ENCODE results near the gene SLC5A11. TPM values are rescaled to one million over a fixed set of nuclear protein-coding genes. Genes with fewer than 3 reads are reported as not detected.

SLC5A11 gene
- total RNA-seq, 1 experiment from 2014 or later = 0.22 TPM

DNA sequence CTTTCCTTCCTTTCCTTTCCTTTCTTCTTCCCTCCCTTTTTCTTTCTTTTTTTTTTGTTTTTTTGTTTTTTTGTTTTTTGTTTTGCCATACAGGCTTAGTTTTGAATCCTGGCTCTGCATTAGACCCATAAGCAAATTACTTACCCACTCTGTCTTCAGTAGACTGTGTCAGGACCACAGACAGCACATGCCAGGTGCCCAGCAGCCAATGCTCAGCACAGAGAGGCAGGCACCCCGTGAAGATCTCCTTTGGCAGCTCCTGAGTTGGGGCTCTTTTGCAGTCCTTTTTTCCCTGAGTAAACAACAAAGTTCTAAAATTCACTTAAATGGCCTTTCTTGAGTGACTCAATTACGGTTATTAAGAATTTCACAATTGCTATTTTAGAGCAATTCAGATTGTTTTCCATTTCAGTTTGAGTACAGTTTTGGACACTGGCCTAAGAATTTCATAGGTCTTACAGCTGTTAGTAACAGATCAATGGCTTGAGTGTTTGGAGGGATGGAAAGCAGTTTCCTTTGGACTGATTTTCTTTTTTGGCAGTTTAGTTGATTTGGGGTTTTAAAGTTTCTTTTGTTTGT lies 26.2 kb upstream of the SLC5A11 start:
- Mint-ChIP-seq H3K4me1 (no peaks in the 10 kb centered on the region), H3K9me3 (no peaks in the 10 kb centered on the region), H3K4me3 (no peak overlapping the region), H3K27ac (peak overlapping the region in 2 of 3 experiments; percentile 59 to 92; a peak in 4 of 7 replicates), H3K36me3 (ENCODE audit: insufficient read depth in 1 of 3, low read depth in 3 of 3) (peaks cover 54 to 95% (median 94%) of the 10 kb centered on the region in 3 experiments; a peak in 6 of 7 replicates), H3K27me3 (ENCODE audit: low read depth) (no peaks in the 10 kb centered on the region; the same call in 1 of the 2 replicates)
- H2BK5ac ChIP-seq (ENCODE audit: insufficient read length, low read length) = no peak overlapping the region
- H3K23me2 ChIP-seq (ENCODE audit: insufficient read length, low read depth, low read length, poor library complexity, severe bottlenecking) = no peaks in the 10 kb centered on the region
- no peak overlapping the region for H2BK12ac ChIP-seq (ENCODE audit: insufficient read length, low read depth, low read length)
- no peak overlapping the region for H3K23ac ChIP-seq (ENCODE audit: insufficient read length, low read depth, low read length)
- no peak overlapping the region for H2BK120ac ChIP-seq (ENCODE audit: low read depth, low read length, poor library complexity, severe bottlenecking)
- H2AK5ac ChIP-seq (ENCODE audit: insufficient read length, low read length) = no peak overlapping the region
- H2AFZ ChIP-seq (ENCODE audit: low read length) = no peak overlapping the region
- H4K20me1 ChIP-seq (ENCODE audit: control insufficient read depth, insufficient read depth, insufficient read length) = peaks cover 2% of the 10 kb centered on the region
- no peak overlapping the region for H4K91ac ChIP-seq (ENCODE audit: insufficient read length, low read depth, low read length)
- H3T11ph ChIP-seq (ENCODE audit: low read length) = no peak overlapping the region
- H4K5ac ChIP-seq (ENCODE audit: insufficient read length, low read depth, low read length) = no peak overlapping the region
- H3K27ac ChIP-seq (ENCODE audit: insufficient read length, low read depth, low read length) = no peak overlapping the region
- H3K27me3 ChIP-seq (ENCODE audit: insufficient read depth, low read length) = no peaks in the 10 kb centered on the region
- H3K4ac ChIP-seq (ENCODE audit: low read depth, low read length) = no peak overlapping the region
- H3K9ac ChIP-seq (ENCODE audit: extremely low read depth, insufficient read length, low read length) = no peak overlapping the region
- no peak overlapping the region for H3K4me2 ChIP-seq (ENCODE audit: insufficient read depth, insufficient read length, low read length)
- H3K18ac ChIP-seq (ENCODE audit: insufficient read length, low read depth, low read length) = no peak overlapping the region
- H4K8ac ChIP-seq (replicated peaks; ENCODE audit: insufficient read length, low read depth, low read length) = no peak overlapping the region
- H3K14ac ChIP-seq (ENCODE audit: insufficient read depth, low read length) = no peak overlapping the region
- no peaks in the 10 kb centered on the region for H3K79me2 ChIP-seq (ENCODE audit: insufficient read depth, low read length)
- WGBS (ENCODE audit: extremely low coverage, insufficient read length, low lambda C conversion rate) = no CpG with 5 or more reads among the region's 2 CpGs
- H2BK15ac ChIP-seq (ENCODE audit: low read depth, low read length) = no peak overlapping the region
- no peak overlapping the region for H3K56ac ChIP-seq (ENCODE audit: insufficient read length, low read depth, low read length)
- no peaks in the 10 kb centered on the region for H3K9me3 ChIP-seq (ENCODE audit: control insufficient read depth, low read depth, low read length)
- TF ChIP-seq, protein P1, sequence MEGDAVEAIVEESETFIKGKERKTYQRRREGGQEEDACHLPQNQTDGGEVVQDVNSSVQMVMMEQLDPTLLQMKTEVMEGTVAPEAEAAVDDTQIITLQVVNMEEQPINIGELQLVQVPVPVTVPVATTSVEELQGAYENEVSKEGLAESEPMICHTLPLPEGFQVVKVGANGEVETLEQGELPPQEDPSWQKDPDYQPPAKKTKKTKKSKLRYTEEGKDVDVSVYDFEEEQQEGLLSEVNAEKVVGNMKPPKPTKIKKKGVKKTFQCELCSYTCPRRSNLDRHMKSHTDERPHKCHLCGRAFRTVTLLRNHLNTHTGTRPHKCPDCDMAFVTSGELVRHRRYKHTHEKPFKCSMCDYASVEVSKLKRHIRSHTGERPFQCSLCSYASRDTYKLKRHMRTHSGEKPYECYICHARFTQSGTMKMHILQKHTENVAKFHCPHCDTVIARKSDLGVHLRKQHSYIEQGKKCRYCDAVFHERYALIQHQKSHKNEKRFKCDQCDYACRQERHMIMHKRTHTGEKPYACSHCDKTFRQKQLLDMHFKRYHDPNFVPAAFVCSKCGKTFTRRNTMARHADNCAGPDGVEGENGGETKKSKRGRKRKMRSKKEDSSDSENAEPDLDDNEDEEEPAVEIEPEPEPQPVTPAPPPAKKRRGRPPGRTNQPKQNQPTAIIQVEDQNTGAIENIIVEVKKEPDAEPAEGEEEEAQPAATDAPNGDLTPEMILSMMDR (conservative IDR thresholded peaks at IDR 0.05) = no peak
- H3K4me1 ChIP-seq (ENCODE audit: insufficient read depth, low read length) = no peaks in the 10 kb centered on the region
- H2BK20ac ChIP-seq (ENCODE audit: low read depth, low read length, poor library complexity, severe bottlenecking) = no peak overlapping the region
- no peaks in the 10 kb centered on the region for H3K79me1 ChIP-seq (ENCODE audit: insufficient read depth, low read depth, low read length, poor library complexity, severe bottlenecking)
- no peak for DNase-seq

All from H9 (cell line).